ENCODE measurements around the gene IGBP1.

Gene IGBP1

DNA sequence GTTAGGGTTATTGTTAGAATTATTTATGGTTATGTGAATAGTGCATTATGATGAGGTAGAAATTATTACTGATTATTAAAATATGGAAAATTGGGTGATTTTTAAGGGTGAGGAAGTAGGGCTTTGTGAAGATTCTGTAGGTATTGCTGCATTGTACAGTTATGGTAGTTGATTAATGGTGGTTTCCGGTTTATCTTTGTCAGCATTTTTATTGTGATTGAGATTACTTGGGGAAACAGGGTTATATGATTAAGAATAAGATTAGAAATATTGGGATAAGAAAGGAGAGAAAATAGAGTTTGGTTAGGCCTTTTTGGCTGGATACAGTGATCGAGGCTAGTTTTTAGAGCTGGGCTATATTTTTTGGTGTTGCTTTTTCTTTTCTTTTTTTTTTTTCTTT lies 8.6 kb upstream of the IGBP1 start:
- no peak for DNase-seq (ENCODE audit: insufficient read length)
- no peak for FAIRE-seq
- no peak for TF ChIP-seq TAF1 (IDR thresholded peaks at IDR 0.05; ENCODE audit: borderline replicate concordance, low read depth, low read length)
- TF ChIP-seq POLR2A (IDR thresholded peaks at IDR 0.05; ENCODE audit: low read depth, low read length), result no peak
- no peak for TF ChIP-seq POLR2AphosphoS5 (IDR thresholded peaks at IDR 0.05; ENCODE audit: low read depth, low read length)

DNA sequence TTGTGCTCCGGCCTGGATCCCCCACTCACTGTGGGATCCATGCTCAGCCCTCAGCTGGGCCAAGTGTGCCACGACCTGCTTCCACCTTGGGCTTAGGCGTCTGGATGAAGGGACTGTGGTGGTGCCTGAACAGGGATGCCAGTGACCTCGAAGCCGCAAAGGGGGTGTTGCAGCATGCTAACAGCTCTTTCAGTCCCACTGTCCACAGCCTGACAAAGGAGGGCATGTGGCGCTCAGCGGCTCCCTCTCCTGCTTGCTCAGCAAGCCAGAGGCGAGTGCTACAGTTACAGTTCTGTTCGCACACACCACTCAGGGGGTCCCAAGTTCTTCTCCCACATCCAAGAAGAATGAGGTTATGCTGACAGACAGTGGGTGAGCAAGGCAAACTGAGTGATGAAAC lies 5.2 kb upstream of the IGBP1 start:
- no peak for FAIRE-seq
- DNase-seq (ENCODE audit: insufficient read length), result no peak
- TF ChIP-seq TAF1 (IDR thresholded peaks at IDR 0.05; ENCODE audit: borderline replicate concordance, low read depth, low read length) (no peak), POLR2A (IDR thresholded peaks at IDR 0.05; ENCODE audit: low read depth, low read length) (no peak), POLR2AphosphoS5 (IDR thresholded peaks at IDR 0.05; ENCODE audit: low read depth, low read length) (no peak)

DNA sequence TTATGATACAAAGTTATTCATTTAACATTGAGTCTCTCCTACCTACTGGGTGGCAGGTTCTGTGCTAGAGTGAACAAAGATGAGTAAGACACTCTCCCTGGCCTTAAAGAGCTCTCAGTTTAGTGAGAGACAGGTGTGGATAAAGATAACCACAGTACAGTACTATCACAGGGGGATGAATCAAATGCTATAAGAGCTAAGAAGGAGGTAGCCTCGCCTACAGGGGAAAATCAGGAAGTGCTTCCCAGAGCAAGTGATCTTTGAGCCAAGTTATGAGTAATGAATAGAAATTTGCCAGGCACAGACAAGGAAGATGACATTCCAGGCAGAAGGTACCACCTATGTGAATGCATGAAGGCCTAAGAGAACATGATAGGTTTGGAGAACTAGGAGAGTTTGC lies 3.4 kb upstream of the IGBP1 start:
- TF ChIP-seq POLR2A (IDR thresholded peaks at IDR 0.05; ENCODE audit: low read depth, low read length), result no peak
- TF ChIP-seq POLR2AphosphoS5 (IDR thresholded peaks at IDR 0.05; ENCODE audit: low read depth, low read length), result no peak
- no peak for TF ChIP-seq TAF1 (IDR thresholded peaks at IDR 0.05; ENCODE audit: borderline replicate concordance, low read depth, low read length)
- no peak for DNase-seq (ENCODE audit: insufficient read length)
- FAIRE-seq, result no peak

DNA sequence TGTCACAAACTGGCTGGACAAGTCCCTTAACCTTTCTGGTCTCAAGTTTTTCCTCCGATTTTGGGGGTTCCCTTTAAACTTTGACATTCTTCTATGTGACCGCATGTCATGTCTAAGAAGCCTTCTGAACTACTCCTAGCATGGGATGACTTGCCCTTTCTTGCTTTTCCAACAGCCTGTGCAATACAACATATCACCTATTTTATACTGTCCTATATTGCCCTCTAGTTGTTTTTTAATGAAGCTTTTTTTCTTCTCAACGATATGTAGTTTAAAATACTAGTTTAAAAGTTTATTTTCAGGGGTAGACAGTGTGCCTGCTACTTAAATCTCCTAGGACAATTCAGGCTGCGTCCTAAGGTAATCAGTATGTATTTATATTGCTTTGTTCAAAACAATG lies 1.0 kb upstream of the IGBP1 start:
- FAIRE-seq (no peak), DNase-seq (ENCODE audit: insufficient read length) (no peak)
- no peak for TF ChIP-seq POLR2A (IDR thresholded peaks at IDR 0.05; ENCODE audit: low read depth, low read length)
- TF ChIP-seq POLR2AphosphoS5 (IDR thresholded peaks at IDR 0.05; ENCODE audit: low read depth, low read length), result no peak
- no peak for TF ChIP-seq TAF1 (IDR thresholded peaks at IDR 0.05; ENCODE audit: borderline replicate concordance, low read depth, low read length)

DNA sequence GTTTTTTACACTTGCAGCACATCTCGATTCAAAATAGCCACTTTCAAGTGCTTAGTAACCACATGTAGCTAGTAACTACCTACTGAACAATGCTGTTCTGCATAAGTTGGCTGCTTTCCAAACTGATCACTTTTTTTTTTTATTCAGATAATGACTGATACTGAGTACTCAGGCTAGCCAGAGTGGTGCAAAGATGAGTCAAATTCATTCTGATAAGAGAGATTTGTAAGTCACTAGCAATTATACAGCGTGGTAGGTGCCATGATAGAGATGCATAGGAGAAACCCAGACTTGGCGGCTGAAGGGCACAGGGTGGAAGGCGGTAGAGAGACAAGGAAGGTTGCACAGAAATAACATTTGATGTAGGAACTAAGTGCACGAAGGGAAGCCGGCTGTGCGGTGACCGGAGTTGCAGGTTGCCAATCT lies 357 bp upstream of the IGBP1 start:
- FAIRE-seq (peak; percentile 27), DNase-seq (ENCODE audit: insufficient read length) (no peak)
- TF ChIP-seq TAF1 (IDR thresholded peaks at IDR 0.05; ENCODE audit: borderline replicate concordance, low read depth, low read length) (no peak), POLR2AphosphoS5 (IDR thresholded peaks at IDR 0.05; ENCODE audit: low read depth, low read length) (no peak), POLR2A (IDR thresholded peaks at IDR 0.05; ENCODE audit: low read depth, low read length) (no peak)

DNA sequence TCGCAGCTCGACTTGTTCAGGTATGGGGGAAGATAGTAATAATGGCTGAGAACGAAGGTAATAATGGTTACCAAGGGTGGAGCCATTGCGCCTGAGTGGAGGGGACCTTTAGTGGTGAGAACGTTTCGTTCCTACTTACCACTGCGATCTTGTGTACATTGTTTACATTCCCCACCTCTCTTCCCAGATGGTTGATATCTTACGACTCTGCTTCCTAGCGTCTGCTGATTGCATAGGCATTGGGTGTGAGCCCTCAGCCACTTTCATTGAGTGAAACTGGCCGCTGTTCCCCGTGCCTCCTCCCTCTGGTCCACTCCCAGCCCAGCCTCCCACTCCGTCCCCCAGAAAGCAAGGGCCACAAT lies 850 bp downstream of the IGBP1 start:
- TF ChIP-seq POLR2A (IDR thresholded peaks at IDR 0.05; ENCODE audit: low read depth, low read length), result no peak
- no peak for TF ChIP-seq POLR2AphosphoS5 (IDR thresholded peaks at IDR 0.05; ENCODE audit: low read depth, low read length)
- no peak for TF ChIP-seq TAF1 (IDR thresholded peaks at IDR 0.05; ENCODE audit: borderline replicate concordance, low read depth, low read length)
- DNase-seq (ENCODE audit: insufficient read length) (no peak), FAIRE-seq (no peak)

DNA sequence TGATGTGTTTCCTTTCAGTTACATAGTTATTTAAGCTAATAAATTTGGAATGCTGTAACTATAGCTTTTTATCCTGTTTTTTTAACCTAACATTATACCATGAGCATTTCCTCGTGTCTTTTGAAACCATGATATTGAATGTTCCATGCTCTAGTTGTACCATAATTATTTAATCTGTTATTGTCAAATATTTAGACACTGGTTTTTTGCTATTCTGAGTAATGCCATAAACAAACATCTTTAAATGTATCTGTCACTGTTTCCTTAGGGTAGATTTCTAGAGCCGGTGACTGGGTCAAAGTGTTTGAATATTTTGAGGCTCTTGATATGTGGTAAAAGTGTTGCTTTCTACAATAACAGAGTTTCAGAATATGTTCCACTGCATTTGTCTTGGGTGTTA lies 5.4 kb downstream of the IGBP1 start:
- DNase-seq (ENCODE audit: insufficient read length) (no peak), FAIRE-seq (no peak)
- TF ChIP-seq TAF1 (IDR thresholded peaks at IDR 0.05; ENCODE audit: borderline replicate concordance, low read depth, low read length) (no peak), POLR2AphosphoS5 (IDR thresholded peaks at IDR 0.05; ENCODE audit: low read depth, low read length) (no peak), POLR2A (IDR thresholded peaks at IDR 0.05; ENCODE audit: low read depth, low read length) (no peak)

DNA sequence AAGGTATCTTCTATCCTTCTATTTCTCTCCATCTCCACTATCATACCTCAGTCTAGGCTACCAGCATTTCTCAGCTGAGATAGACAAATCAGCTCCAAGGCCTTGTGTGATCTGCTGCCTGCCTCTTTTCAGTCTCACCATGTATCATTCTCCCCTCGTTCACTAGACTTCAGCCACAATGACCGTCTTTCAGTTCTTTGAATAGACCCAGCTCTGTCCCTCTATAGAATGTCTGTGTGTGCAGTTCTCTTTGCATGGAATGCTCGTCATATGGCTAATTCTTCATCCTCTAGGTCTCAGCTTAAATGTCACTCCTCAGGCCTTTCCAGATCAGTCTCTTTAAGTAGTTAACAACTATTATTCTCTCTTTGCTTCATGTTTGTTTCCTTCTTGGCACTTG lies 6.5 kb downstream of the IGBP1 start:
- no peak for TF ChIP-seq TAF1 (IDR thresholded peaks at IDR 0.05; ENCODE audit: borderline replicate concordance, low read depth, low read length)
- TF ChIP-seq POLR2A (IDR thresholded peaks at IDR 0.05; ENCODE audit: low read depth, low read length), result no peak
- TF ChIP-seq POLR2AphosphoS5 (IDR thresholded peaks at IDR 0.05; ENCODE audit: low read depth, low read length), result no peak
- DNase-seq (ENCODE audit: insufficient read length) (no peak), FAIRE-seq (no peak)

DNA sequence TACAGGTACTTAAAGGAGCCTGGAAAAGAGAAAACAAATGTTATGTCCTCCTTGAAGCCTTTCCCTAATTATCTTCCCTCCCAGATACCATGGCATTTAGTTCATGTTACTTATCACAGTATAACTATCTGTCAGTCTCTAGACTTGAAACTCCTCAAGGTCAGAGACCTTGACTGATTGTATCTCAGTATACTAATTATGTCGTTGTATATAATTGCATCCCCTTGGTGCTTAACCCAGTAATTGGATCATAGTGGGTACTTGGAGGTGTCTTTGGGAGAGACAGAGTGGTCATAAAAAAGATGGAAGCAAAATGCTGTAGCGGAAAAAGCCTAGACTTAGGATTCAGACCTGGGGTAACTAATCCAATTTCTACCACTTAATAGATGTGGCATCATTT lies 8.1 kb downstream of the IGBP1 start:
- DNase-seq (ENCODE audit: insufficient read length) (no peak), FAIRE-seq (no peak)
- TF ChIP-seq POLR2A (IDR thresholded peaks at IDR 0.05; ENCODE audit: low read depth, low read length) (no peak), TAF1 (IDR thresholded peaks at IDR 0.05; ENCODE audit: borderline replicate concordance, low read depth, low read length) (no peak), POLR2AphosphoS5 (IDR thresholded peaks at IDR 0.05; ENCODE audit: low read depth, low read length) (no peak)

DNA sequence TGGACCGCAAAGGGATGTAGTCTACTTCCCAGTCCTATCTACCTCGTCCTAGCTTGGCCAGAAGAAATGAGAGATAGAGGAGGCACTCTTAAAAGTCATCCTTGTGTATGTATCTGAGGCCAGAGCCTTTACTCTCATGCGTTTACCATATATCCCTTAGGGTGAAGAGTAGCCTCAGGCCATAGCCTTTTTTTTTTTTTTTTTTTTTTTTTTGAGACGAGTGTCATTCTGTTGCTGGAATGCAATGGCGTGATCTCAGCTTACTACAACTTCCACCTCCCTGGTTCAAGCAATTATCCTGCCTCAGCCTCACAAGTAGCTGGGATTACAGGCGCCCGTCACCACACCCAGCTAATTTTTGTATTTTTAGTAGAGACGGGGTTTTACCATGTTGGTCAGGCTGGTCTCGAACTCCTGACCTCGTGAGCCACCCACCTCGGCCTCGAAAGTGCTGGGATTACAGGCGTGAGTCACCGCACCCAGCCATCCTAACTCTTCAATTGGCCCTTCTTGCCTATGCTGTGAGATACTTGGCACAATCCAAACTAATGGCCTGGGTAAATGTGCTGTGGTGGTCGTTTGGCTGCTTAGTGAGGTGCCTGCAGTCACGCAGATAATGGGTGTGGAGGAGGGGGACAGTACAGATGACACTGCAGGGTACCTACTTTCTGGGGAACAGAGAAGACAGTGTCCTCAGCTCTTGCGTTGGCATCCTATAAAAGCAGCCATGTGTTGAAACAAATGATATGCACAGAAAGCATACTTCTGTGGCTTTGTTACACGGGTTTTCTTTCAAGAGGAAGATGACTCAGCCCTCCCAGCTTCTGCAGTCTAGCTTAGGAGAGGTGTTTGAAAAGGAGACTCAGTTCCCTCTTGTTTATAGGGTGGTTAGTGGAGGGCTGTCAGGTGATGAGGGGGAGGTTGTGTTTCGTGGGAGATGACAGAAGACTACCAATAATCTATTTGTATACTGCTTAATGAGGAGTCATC lies 33.6 kb downstream of the IGBP1 start:
- no peak for TF ChIP-seq TAF1 (IDR thresholded peaks at IDR 0.05; ENCODE audit: borderline replicate concordance, low read depth, low read length)
- no peak for TF ChIP-seq POLR2A (IDR thresholded peaks at IDR 0.05; ENCODE audit: low read depth, low read length)
- no peak for DNase-seq (ENCODE audit: insufficient read length)
- FAIRE-seq, result no peak

DNA sequence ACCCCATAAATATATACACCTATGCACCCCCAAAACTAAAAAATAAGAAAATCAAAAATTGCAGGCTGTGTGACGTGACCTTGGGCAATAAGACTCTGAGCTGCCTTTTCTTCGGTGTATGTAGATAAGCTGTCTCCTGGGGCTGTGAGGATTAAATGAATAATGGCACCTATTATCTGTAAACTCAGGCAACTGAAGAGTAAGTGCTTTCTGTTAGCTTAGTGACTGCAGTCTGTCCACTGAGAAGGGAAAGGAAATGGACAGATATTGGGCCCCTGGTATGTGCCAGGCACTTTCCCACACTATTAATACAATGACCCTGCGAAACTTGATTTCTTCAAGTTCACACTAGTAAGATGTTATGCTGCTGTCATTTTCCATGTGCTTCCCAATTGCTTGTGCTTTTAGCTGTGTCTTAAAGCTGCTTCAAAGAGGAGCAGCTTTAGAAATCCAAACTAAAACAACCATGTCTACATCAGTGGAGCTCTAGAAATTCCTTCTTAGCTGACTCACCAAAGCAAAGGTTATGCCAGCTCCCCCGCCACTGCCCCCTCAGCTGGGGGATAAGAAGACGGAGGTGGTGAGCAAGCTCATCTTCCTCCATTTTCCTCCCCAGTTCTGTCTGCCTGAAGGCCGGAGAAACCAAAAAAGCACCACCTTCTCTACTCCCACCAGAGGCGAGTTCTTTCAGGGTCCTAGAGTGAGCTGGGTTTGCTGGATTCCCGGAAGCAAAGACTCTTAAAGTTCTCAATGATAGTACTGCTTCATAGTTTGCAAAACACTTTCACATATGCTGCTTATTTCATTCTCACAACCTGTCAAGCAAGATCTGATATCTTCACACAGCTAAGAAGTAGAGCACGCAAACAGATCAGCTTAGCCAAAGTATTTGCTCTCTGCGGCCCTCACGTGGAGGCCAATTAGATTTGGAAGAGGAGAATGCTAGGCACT lies 35.3 kb downstream of the IGBP1 start:
- DNase-seq (ENCODE audit: insufficient read length), result no peak
- peak; percentile 9 for FAIRE-seq

More for the DNA sequence above, 35.3 kb downstream of the IGBP1 start:
- no peak for TF ChIP-seq TAF1 (IDR thresholded peaks at IDR 0.05; ENCODE audit: borderline replicate concordance, low read depth, low read length)
- TF ChIP-seq POLR2AphosphoS5 (IDR thresholded peaks at IDR 0.05; ENCODE audit: low read depth, low read length), result no peak
- no peak for TF ChIP-seq POLR2A (IDR thresholded peaks at IDR 0.05; ENCODE audit: low read depth, low read length)
